GM18907 (cell line): Measurements from ENCODE around the gene SKAP2.

ENCODE experiments used
- ATAC-seq: cut with Tn5 transposase; IDR thresholded peaks from one replicate; pipeline ENCODE4 v1.9.1; 2021; ENCODE audit warnings: mild to moderate bottlenecking, moderate library complexity; ENCODE audit not compliant: unreplicated experiment

The SKAP2 gene

DNA sequence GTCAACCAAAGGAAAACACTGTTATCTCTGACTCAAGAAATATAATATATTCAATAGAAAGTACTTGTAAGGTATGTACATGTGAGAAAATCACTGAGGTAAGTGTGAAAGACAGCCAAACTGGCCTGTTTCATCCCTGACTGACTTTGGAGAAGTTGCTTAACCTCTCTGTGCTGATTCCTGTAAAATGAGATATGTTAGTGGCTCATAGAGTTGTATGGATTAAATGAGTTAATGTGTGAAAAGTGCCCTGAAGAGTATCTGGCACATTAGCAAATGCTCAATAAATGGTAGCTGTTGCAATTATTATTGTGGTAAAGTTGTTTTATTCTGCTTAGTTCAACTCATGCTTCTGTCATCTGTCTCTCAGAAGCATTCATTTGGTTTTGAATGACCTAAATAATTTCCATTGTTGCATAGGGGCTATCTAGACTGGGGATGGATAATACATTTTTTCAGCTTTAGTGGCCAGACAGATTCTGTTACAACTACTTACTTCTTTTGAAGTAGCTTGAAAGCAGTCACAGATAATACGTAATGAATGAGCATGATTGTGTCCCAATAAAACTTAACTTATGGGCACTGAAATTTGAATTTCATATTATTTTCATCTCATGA lies 84.3 kb downstream of the SKAP2 start:
- no peak for ATAC-seq

DNA sequence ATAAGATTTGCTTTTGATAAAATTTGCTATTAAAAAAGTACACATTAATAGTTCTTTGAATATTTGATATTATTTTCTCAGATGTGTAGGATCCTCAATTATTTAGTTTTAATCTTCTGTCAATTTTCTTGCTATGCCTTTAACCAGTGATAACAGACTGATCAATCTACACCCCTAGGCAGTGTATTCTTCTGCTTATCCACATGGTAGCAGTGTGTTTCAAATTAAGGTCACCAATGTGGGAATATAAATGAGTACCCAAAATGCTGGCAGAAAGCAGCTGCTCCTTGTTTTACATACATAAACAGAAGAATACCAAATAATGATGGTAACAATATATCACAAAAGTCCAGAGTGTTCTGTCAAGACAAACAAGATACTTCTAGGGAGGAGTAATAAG lies 87.0 kb downstream of the SKAP2 start:
- no peak for ATAC-seq

DNA sequence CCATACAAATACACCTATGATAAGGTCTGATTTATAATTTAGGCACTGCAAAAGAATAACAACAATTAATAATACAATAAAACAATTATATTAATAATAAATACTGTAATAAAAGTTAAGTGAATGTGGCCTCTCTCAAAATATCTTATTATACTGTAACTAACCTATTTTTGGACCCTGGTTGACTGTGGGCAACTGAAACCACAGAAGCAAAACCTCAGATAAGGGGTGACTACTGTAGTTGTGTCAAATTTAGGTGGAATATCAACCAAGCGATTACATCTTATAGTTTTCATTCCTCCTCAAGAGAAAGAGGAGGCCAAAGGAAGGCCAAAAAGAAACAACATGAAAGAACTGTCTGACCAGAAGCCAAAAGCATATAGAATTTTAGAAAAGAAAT lies 103.9 kb downstream of the SKAP2 start:
- ATAC-seq, result no peak

DNA sequence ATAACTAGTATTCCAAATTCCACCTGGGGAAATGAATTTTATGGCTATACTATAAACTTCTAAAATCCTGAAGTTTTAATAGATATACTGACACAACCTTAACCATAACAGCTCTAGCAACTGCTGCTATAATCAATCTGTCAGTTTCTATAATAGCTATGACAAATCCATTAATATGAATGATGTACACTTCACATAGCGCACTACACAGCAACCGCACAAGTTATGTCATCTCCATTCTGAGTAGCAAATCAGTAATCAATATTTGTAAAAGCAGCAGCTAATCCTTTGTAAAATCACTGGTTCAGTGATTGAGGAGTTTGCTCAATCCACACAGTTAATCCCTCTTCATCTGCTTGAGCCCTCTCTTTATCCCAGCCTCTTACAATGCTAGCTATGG lies 105.3 kb downstream of the SKAP2 start:
- no peak for ATAC-seq

DNA sequence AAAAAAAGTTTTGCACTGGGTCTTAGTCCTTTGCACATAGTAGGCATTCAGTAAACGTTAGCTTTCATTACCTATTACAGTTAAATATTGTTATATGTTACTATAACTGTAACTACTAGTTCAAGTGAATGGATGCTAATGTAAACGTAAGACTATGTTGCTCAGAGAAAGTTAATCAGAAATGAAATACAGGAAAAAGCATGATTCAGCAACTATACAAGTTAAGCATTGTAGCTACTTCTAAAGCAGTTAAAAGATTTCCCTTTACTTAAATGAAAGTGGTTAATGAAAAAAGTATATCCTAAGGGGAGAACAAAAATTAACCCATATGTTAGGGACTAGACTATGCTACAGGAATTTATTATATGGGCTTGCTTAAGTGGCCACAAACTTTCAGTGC lies 121.2 kb downstream of the SKAP2 start:
- ATAC-seq, result no peak

DNA sequence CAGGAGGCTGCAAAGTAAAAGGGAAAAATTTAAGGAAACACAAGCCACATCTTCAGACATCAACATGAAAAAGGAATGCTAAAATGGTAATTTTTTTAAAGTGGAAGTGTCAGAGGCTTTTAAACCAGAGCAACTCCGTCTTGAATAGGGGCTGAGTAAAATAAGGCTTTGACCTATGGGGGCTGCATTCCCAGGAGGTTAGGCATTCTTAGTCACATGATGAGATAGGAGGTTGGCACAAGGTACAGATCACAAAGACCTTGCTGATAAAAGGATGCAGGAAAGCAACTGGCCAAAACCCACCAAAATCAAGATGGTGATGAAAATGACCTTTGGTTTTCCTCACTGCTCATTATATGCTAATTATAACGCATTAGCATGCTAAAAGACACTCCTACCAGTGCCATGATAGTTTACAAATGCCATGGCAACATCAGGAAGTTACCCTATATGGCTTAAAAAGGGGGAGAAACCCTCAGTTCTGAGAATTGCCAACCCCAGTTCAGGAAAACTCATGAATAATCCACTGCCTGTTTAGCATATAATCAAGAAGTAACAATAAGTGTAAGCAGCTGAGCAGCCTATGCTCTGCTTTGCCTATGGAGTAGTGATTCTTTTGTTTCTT lies 128.3 kb downstream of the SKAP2 start:
- ATAC-seq, result no peak

DNA sequence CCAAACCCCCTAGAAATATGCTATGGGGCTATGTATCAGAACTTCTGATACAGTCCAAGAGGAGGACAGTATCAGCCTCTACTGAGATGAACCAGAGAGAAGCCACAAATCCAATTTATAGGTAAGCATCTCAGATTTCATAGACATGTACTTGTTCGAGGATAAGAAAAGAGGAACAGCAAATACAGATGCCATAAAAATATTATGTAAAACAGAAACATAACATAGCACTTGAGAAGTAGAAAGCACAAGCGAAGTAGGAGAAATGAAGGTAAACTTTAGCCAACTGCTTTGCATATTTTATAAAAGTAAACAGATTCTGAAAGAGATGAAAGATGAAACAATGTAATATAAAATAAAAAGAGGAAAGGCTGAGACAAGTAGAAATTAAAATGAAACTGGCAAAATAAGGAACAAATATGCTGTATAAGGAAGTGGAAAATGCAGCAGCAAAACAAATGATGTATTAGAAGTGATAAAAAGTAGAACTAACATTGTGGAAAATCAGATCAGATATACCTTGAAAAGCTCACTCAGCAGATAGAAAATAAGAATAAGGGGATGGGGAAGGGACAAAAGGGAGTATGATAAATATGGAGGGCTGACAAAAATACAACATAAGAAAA lies 135.1 kb downstream of the SKAP2 start:
- no peak for ATAC-seq

DNA sequence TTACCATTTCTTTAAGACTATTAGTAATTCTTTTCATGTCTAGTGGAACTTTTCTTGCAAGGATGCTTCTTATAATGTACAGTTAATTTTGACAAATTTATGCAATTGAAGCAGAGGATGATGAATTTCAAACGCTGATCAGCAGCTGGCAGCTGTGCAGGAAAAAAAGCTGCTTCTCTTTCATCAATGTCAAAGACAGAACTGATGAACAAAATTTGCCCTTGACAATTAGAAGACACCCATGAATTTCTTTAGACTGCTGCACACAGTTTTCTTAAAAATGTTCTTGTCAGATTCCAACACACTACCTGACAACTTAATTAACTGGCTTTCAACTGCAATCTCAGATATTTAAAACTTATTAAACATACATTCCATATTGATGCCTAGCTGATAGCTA lies 138.3 kb downstream of the SKAP2 start:
- no peak for ATAC-seq

DNA sequence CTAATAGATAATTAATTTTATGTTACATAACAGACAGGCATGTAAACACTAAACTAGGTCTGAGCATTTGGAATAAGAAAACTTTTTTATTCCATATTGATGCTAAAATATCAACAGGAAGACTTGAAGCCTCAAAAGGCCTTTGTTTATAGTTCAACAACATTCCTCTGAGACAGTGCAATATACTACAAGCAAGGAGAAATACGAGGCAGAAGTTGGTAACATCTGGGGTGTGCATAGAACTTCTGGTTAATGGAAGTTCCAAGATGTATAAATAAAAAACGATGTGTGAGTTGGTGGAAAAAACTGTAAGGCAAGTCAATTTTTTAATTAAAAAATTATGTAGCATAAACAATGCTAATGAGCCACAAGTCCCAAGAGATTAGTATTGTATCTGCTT lies 139.6 kb downstream of the SKAP2 start:
- ATAC-seq, result no peak

DNA sequence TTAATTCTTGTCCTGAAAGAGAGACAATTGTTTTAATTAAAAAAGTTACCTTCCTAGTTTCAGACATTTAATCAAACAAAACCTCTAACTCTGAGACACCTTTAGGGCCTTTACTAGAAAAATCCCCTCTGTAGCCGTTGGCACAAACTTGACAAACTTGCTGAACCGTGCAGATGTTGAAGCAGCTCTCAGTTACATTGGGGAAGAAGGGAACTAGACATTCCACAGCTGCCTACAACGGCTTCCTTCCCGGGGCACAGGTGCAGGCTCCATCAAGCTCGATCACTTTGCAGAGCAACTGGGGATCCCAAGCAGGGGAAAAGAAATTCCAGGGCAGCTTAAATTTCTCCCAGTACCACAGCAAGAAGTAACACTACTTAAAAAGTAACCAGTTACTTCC lies 141.3 kb downstream of the SKAP2 start:
- ATAC-seq, result peak; percentile 48

DNA sequence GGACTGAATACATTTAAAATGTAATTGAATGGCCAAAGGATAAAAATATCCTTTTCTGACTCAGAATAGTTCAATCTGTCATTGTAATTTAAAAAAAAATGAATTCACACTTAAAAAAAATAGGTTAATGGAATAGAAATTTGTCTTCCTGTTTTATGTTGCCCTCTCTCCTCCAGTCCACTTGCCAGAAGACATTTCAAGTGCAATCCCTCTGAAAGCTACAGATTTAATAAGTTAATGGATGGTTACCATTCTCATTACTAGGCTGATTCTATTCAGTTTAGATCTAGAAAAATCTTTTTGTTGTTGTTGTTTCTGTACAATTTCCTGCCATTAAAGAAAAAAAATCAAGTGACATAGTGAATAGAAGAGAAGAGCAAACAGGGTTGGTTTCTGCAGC lies 142.9 kb downstream of the SKAP2 start:
- ATAC-seq, result no peak

DNA sequence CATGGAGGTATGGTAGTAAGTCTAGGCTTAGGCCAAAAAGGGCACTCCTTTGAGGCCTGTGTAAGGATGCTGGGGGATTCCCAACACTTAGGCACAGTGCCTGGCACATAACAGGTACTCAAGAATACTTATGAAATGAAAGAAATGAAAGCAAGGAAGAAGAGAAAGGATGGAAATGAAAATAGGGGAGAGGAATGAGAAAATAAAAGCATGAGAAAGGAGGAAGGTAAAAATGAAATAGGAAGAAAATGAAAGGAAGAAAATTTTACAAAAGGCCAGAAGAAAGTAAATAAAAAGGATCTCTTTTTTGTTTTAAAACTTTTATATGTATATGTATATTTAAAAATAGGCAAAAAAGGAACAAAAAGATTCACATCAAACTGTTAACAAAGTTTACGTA lies 146.3 kb downstream of the SKAP2 start:
- no peak for ATAC-seq

DNA sequence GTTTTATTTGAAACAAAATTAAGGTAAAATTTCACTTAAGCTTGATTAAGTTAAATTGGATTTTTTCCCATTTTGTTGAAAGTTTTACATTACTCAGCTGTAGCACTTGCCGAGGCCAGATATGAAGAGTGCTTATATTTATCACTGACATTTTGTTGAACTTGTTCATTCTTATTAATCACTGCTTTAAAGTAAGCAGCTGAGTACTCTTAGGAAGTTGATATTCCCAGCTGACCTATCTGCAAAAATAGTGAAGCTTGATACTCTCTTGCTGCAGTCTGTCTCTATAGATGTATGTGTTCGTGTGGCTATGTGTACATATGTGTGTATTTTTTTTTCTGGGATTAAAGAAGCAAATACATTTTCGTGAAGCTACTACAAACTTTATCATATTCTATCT lies 150.0 kb downstream of the SKAP2 start:
- no peak for ATAC-seq

DNA sequence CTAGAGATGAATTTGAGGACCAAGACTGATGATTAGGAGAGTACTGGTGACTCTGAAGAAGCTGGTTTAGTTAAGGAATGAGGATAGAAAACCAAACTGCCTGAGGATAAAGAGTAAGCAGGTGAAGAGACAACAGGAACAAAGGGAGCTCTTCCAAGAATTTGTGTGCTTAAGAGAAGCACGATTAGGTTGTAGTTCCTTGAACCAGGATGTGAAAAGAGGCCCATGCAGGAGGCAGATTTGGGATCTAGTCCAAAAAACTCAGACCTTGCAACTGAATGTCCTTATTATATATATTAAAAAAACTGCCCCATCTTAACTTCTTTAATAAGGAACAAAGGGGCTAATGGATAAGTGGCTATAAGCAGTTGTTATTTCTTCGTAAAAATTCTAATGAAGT lies 150.4 kb downstream of the SKAP2 start:
- no peak for ATAC-seq

DNA sequence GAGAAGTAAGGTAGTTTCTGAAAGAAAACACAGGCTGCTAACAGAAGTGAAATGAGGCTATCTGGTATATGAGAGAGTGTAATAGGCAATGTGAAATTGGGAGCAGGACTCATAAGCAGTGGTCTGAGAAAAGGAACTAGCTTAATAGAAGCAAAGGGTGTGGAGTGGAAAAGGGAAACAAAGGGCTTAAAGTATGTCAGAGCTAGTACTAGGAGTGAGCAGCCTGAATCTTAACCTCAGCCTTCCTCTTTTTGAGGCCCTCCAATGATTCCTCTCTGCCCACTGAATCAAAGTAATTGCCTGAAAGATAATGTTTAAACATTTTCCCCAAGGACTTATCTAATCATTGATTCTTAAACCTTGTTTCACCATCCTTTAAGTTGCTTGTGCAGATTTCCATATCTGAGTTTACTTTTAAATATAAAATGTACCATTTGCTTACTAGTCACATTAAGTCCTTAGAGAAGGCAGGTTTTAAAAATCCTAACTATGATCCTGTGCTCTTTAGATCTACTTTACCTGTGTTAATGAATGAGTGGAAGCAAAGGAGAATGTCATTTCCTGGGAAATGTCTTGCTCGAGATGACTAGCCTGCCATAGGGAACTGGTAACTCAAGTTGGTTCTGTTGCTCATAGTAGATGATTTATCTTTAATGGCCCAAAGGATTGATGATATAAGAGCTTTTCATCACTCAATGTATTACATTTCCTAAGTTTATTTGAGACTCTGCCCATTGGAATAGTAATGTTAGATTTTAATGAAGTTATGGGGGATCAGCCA lies 155.0 kb downstream of the SKAP2 start:
- ATAC-seq, result no peak

DNA sequence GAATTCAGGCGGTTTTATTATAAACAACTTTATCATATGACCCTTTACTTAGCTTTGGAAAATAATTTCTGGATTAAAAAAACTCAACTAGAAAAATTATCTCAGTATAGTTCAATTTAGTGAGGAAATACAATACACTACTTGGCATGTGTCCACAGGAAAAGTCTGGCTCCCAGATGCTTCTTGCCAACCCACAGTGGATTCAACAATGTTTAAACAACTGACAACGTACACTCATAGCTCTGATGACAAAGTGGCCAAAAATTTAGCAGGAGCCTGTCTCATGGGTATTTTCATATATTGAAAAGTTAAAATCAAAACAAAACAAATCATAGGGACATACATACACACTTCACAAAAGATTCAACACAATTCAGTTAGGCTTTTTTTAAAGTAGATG lies 158.8 kb downstream of the SKAP2 start:
- no peak for ATAC-seq

DNA sequence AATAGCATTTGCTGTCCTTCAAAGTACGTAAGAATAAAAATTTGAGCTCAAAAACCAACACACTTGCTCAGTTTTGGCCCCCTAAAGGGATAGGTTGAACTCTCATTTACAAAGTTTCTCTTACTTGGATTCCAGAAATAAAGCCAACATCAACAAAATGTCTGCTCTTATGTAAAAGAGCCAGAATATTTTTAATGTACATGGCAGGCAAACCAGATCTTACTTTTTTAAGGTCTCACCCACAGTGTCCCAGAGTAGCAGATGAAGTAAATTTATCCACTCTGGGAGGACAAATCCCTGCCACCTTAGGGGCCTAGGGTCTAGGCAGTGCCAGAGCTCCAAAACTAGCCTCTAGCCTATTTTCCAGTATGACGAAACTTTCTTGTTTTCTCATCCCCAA lies 159.6 kb downstream of the SKAP2 start:
- no peak for ATAC-seq

DNA sequence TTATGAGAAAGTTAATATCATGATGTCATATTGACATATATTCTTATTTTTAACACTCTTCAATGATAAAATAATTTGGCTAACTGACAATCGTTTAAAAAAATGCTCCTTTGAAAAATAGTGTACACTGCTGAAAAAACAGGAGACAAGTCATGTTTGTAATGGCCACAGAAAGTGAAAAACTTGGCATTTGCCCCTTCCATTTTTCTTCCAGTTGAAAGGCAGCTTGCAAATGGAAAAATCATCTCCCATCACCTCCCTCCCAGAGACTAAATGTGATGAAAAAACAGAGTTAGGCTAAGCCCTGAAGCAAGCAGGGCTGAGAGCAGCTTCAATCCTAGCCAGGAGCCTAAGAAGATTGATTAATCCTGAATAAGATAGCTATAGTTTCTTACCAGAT lies 160.4 kb downstream of the SKAP2 start:
- ATAC-seq, result no peak

DNA sequence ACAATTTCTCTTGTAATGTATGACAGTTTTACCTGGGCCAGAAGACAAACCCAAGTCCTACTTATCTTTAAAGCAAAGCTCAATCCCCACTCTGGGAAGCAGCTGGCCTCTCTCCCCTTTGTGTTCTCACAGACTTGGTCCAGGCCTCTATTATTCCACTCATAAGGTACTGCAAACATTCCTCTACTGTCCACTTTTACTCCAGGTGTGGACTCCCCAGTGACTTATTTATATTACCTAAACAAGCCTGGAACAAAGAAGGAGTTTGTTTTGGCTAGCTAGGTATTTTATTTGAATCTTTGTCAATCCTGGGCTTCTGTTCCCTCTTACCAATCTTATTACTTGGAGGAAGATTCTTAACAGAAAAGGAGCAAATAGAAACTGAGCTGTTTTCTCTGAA lies 163.5 kb downstream of the SKAP2 start:
- ATAC-seq, result no peak

DNA sequence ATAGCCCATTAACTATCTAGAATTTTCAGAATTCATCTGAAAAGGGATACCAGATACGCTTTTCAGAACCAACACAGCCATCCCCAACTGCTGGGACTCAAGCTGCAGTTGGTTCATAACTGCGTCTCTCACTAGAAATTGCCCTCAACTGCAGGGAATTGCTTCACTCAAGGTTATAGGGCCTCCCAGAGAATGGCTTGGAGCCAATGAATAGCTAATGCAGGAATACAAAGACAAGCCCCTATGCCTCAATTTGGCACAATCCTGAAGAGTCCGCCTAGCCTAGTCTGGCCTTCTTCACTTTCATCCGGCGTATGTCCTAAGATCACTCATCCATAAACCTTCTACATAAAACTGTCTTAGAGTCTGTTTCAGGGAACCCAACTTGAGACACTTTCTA lies 164.0 kb downstream of the SKAP2 start:
- ATAC-seq, result no peak

DNA sequence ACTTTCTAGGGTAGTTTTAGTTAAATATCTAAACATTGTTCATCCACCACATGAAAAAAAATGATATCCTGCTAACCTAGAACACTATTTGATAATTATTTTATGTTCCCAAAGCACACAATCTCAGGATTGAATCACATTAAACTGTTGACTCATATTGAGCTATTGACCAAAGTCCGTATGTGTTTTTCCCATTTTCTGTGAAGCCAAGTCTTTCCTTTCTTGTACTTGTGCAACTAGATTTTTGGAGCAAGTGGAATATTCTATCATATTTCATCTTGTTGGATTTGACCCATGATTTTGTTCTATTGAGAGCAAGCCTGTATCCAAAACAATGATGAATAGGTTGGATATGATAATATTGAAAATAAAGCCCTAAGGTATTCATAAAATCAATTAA lies 164.6 kb downstream of the SKAP2 start:
- ATAC-seq, result no peak

DNA sequence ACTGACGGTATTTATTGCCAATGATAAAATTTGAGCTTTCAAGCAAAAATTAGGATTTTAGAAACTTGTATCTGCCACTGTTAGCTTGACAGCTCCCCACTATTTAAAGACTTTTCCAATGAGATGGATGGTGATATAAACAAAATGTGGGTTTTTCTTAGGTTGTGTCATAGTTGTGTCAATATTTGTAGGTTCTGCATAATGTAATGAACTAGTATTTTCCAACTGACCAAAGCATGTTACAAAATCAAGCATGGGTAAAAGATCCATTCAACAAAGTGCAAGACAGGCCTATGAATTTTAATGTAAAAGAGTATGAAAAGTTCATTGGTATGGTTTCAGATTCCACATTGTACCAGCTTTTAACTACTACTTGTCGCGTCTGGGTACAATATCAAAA lies 165.6 kb downstream of the SKAP2 start:
- ATAC-seq, result no peak
